ENCODE measurements around the gene RTL10. TPM values are rescaled to one million over a fixed set of nuclear protein-coding genes. Genes with fewer than 3 reads are reported as not detected.

RTL10 gene
- total and polyA plus RNA-seq, 2 of the 13 experiments (the other 11 are each of a cell fraction or from before 2014, with no cell fraction given): 14.1 to 15.8 TPM

GRCh38 chr22:19880786-19881569, 26.3 kb upstream of the RTL10 start (continued):
- TF ChIP-seq ZNF142 (CRISPR knock-in tag; IDR thresholded peaks at IDR 0.05): peak; percentile 99
- TF ChIP-seq, protein P1, sequence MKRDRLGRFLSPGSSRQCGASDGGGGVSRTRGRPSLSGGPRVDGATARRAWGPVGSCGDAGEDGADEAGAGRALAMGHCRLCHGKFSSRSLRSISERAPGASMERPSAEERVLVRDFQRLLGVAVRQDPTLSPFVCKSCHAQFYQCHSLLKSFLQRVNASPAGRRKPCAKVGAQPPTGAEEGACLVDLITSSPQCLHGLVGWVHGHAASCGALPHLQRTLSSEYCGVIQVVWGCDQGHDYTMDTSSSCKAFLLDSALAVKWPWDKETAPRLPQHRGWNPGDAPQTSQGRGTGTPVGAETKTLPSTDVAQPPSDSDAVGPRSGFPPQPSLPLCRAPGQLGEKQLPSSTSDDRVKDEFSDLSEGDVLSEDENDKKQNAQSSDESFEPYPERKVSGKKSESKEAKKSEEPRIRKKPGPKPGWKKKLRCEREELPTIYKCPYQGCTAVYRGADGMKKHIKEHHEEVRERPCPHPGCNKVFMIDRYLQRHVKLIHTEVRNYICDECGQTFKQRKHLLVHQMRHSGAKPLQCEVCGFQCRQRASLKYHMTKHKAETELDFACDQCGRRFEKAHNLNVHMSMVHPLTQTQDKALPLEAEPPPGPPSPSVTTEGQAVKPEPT (CRISPR knock-in tag; IDR thresholded peaks at IDR 0.05; ENCODE audit: low read depth): no peak
- TF ChIP-seq ZNF496 (CRISPR knock-in tag; IDR thresholded peaks at IDR 0.05; ENCODE audit: insufficient replicate concordance): no peak
- no peak for TF ChIP-seq HOXA7 (CRISPR knock-in tag; IDR thresholded peaks at IDR 0.05)
- TF ChIP-seq FOXA3 (CRISPR knock-in tag; IDR thresholded peaks at IDR 0.05): peak; percentile 79
- no peak for TF ChIP-seq ZNF280D (CRISPR knock-in tag; IDR thresholded peaks at IDR 0.05)
- TF ChIP-seq FOXO1 (CRISPR knock-in tag; IDR thresholded peaks at IDR 0.05): peak; percentile 79; the same call in 1 of the 2 replicates
- TF ChIP-seq HNF1B (CRISPR knock-in tag; IDR thresholded peaks at IDR 0.05): peak; percentile 73
- TF ChIP-seq TCF7 (IDR thresholded peaks at IDR 0.05; ENCODE audit: low read depth): peak; percentile 26; the same call in 1 of the 2 replicates
- TF ChIP-seq MAFK (conservative IDR thresholded peaks at IDR 0.05 in 1 of 2, IDR thresholded peaks at IDR 0.05 in 1 of 2; ENCODE audit: low read length in 2 of 2): 0 out of 4 replicates have a peak, but pooled peaks of 1 of the 2 experiments have one; percentile 13
- TF ChIP-seq MTF1 (CRISPR knock-in tag; IDR thresholded peaks at IDR 0.05): no peak
- TF ChIP-seq SATB2 (CRISPR knock-in tag; IDR thresholded peaks at IDR 0.05): no peak
- TF ChIP-seq, protein P2, sequence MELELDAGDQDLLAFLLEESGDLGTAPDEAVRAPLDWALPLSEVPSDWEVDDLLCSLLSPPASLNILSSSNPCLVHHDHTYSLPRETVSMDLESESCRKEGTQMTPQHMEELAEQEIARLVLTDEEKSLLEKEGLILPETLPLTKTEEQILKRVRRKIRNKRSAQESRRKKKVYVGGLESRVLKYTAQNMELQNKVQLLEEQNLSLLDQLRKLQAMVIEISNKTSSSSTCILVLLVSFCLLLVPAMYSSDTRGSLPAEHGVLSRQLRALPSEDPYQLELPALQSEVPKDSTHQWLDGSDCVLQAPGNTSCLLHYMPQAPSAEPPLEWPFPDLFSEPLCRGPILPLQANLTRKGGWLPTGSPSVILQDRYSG (CRISPR knock-in tag; IDR thresholded peaks at IDR 0.05): no peak
- TF ChIP-seq DMAP1 (CRISPR knock-in tag; IDR thresholded peaks at IDR 0.05): peak; percentile 50; the same call in 1 of the 2 replicates
- peak; percentile 73; the same call in 1 of the 2 replicates for TF ChIP-seq ZNF350 (CRISPR knock-in tag; IDR thresholded peaks at IDR 0.05; ENCODE audit: borderline replicate concordance, low read depth)

All from HepG2 (cell line).